ENCODE results near the gene CLRN2. TPM values are rescaled to one million over a fixed set of nuclear protein-coding genes. Genes with fewer than 3 reads are reported as not detected.

CLRN2 gene
- total RNA-seq, 1 donor: not detected

- no peak for DNase-seq (ENCODE audit: insufficient read length, low spot score, missing footprints)
- no peak overlapping the region for H2AFZ ChIP-seq (ENCODE audit: low read length)
Observed at GRCh38 chr4:17526695-17527477, 11.9 kb downstream of the CLRN2 start.

GRCh38 chr4:17528551-17529165 is 13.7 kb downstream of the CLRN2 start:
- Histone ChIP-seq H3K27ac (ENCODE audit: low read depth, low read length) (no peak overlapping the region), H3K4me2 (ENCODE audit: insufficient read depth, low read length) (no peak overlapping the region), H3K9me3 (ENCODE audit: low read depth, low read length) (no peaks in the 10 kb centered on the region), H3K79me2 (ENCODE audit: insufficient read depth, low read length) (no peaks in the 10 kb centered on the region), H3K4me1 (ENCODE audit: insufficient read depth, low read length) (no peaks in the 10 kb centered on the region), H3K36me3 (ENCODE audit: insufficient read depth, low read length) (no peaks in the 10 kb centered on the region), H2AFZ (ENCODE audit: low read length) (no peak overlapping the region), H4K20me1 (ENCODE audit: insufficient read depth, low read length) (no peaks in the 10 kb centered on the region), H3K4me3 (ENCODE audit: insufficient read depth, low read length) (no peak overlapping the region), H3K27me3 (ENCODE audit: insufficient read depth, low read length) (peaks cover 15% of the 10 kb centered on the region)
- no peak for TF ChIP-seq CTCF (IDR thresholded peaks at IDR 0.05; ENCODE audit: extremely low read depth, low read depth, low read length)
- no peak for DNase-seq (ENCODE audit: insufficient read length, low spot score, missing footprints)

More at GRCh38 chr4:17526695-17527477, 11.9 kb downstream of the CLRN2 start:
- Histone ChIP-seq H3K4me1 (ENCODE audit: insufficient read depth, low read length) (no peaks in the 10 kb centered on the region), H3K79me2 (ENCODE audit: insufficient read depth, low read length) (no peaks in the 10 kb centered on the region), H3K4me3 (ENCODE audit: insufficient read depth, low read length) (no peak overlapping the region), H3K27me3 (ENCODE audit: insufficient read depth, low read length) (peaks cover 19% of the 10 kb centered on the region), H3K4me2 (ENCODE audit: insufficient read depth, low read length) (no peak overlapping the region), H3K27ac (ENCODE audit: low read depth, low read length) (no peak overlapping the region), H3K9me3 (ENCODE audit: low read depth, low read length) (no peaks in the 10 kb centered on the region), H4K20me1 (ENCODE audit: insufficient read depth, low read length) (no peaks in the 10 kb centered on the region), H3K36me3 (ENCODE audit: insufficient read depth, low read length) (no peaks in the 10 kb centered on the region)
- no peak for TF ChIP-seq CTCF (IDR thresholded peaks at IDR 0.05; ENCODE audit: extremely low read depth, low read depth, low read length)

- Histone ChIP-seq H3K4me1 (ENCODE audit: insufficient read depth, low read length) (no peaks in the 10 kb centered on the region), H3K79me2 (ENCODE audit: insufficient read depth, low read length) (no peaks in the 10 kb centered on the region), H4K20me1 (ENCODE audit: insufficient read depth, low read length) (no peaks in the 10 kb centered on the region), H3K36me3 (ENCODE audit: insufficient read depth, low read length) (no peaks in the 10 kb centered on the region), H3K4me2 (ENCODE audit: insufficient read depth, low read length) (no peak overlapping the region), H2AFZ (ENCODE audit: low read length) (no peak overlapping the region), H3K4me3 (ENCODE audit: insufficient read depth, low read length) (no peak overlapping the region), H3K9me3 (ENCODE audit: low read depth, low read length) (no peaks in the 10 kb centered on the region), H3K27me3 (ENCODE audit: insufficient read depth, low read length) (peaks cover 14% of the 10 kb centered on the region), H3K27ac (ENCODE audit: low read depth, low read length) (no peak overlapping the region)
- no peak for TF ChIP-seq CTCF (IDR thresholded peaks at IDR 0.05; ENCODE audit: extremely low read depth, low read depth, low read length)
- DNase-seq (ENCODE audit: insufficient read length, low spot score, missing footprints): no peak
Observed at GRCh38 chr4:17531538-17532285, 16.7 kb downstream of the CLRN2 start.

- Histone ChIP-seq H2AFZ (ENCODE audit: low read length) (no peak overlapping the region), H3K36me3 (ENCODE audit: insufficient read depth, low read length) (no peaks in the 10 kb centered on the region), H3K9me3 (ENCODE audit: low read depth, low read length) (no peaks in the 10 kb centered on the region), H3K27me3 (ENCODE audit: insufficient read depth, low read length) (peaks cover 5% of the 10 kb centered on the region), H3K4me1 (ENCODE audit: insufficient read depth, low read length) (no peaks in the 10 kb centered on the region), H4K20me1 (ENCODE audit: insufficient read depth, low read length) (no peaks in the 10 kb centered on the region), H3K4me2 (ENCODE audit: insufficient read depth, low read length) (no peak overlapping the region), H3K79me2 (ENCODE audit: insufficient read depth, low read length) (no peaks in the 10 kb centered on the region), H3K4me3 (ENCODE audit: insufficient read depth, low read length) (no peak overlapping the region), H3K27ac (ENCODE audit: low read depth, low read length) (no peak overlapping the region)
- DNase-seq (ENCODE audit: insufficient read length, low spot score, missing footprints): no peak
- no peak for TF ChIP-seq CTCF (IDR thresholded peaks at IDR 0.05; ENCODE audit: extremely low read depth, low read depth, low read length)
Observed at GRCh38 chr4:17534705-17535104, 19.7 kb downstream of the CLRN2 start.
